ENCODE measurements around the gene SEMA6B.
"Not testable (repeated sequence)": the region's sequence is repeated elsewhere in the genome, so short reads cannot be mapped to it uniquely, and the experiment has no call there.

Gene SEMA6B

DNA sequence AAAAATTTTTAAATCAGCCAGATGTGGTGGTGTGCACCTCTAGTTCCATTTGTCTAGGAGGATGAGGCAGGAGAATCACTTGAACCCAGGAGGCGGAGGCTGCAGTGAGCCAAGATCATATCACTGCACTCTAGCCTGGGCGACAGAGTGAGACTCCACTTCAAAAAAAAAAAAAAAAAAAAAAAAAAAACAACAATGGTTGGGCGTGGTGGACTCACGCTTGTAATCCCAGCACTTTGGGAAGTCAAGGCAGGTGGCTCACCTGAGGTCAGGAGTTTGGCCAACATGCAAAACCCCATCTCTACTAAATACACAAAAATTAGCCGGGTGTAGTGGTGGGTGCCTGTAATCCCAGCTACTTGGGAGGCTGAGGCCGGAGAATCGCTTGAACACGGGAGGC lies 32.1 kb downstream of the SEMA6B start:
- H3K36me3 ChIP-seq (ENCODE audit: control insufficient read depth in 2 of 2, insufficient read depth in 2 of 2, low read length in 2 of 2); H3K4me1 ChIP-seq (ENCODE audit: control insufficient read depth in 2 of 2, insufficient read depth in 2 of 2, low read length in 2 of 2); H3K4me3 ChIP-seq (ENCODE audit: low read length in 2 of 2): not testable (repeated sequence)

DNA sequence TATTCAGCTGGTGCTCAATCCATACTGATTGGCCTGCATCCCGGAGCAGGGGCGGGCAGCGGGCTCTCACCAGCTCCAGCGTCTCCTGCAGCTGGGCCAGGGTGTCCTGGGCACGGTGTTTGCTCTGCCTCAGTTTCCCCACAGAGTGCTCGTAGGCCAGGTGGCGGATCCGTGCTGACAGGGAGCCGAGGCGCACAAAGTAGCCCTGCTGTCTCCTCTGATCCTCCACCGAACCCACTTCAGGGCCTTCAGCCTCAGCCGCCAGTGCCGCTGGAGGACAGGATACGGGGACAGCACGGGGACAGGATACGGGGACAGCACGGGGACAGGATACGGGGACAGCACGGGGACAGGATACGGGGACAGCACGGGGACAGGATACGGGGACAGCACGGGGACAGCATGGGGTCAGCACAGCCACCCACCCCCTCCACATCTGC lies 33.9 kb downstream of the SEMA6B start:
- H3K9ac ChIP-seq (ENCODE audit: low read depth in 1 of 2, low read length in 2 of 2) = no peak overlapping the region
- no peak overlapping the region for H3K4me3 ChIP-seq (ENCODE audit: low read length in 2 of 2)
- H3K36me3 ChIP-seq (ENCODE audit: control insufficient read depth in 2 of 2, insufficient read depth in 2 of 2, low read length in 2 of 2) = no peaks in the 10 kb centered on the region
- H3K4me1 ChIP-seq (ENCODE audit: control insufficient read depth in 2 of 2, insufficient read depth in 2 of 2, low read length in 2 of 2) = no peaks in the 10 kb centered on the region
- H3K27ac ChIP-seq (ENCODE audit: low read depth in 2 of 2, low read length in 2 of 2) = no peak overlapping the region
- H3K9me3 ChIP-seq (ENCODE audit: control insufficient read depth in 2 of 2, low read length in 2 of 2) = no peaks in the 10 kb centered on the region
- H3K27me3 ChIP-seq (ENCODE audit: control insufficient read depth in 2 of 2, insufficient read depth in 2 of 2, low read length in 2 of 2) = no peaks in the 10 kb centered on the region

More for the DNA sequence above, 32.1 kb downstream of the SEMA6B start:
- H3K27ac ChIP-seq (ENCODE audit: low read depth in 2 of 2, low read length in 2 of 2); H3K9ac ChIP-seq (ENCODE audit: low read depth in 1 of 2, low read length in 2 of 2); H3K9me3 ChIP-seq (ENCODE audit: control insufficient read depth in 2 of 2, low read length in 2 of 2); H3K27me3 ChIP-seq (ENCODE audit: control insufficient read depth in 2 of 2, insufficient read depth in 2 of 2, low read length in 2 of 2): not testable (repeated sequence)

DNA sequence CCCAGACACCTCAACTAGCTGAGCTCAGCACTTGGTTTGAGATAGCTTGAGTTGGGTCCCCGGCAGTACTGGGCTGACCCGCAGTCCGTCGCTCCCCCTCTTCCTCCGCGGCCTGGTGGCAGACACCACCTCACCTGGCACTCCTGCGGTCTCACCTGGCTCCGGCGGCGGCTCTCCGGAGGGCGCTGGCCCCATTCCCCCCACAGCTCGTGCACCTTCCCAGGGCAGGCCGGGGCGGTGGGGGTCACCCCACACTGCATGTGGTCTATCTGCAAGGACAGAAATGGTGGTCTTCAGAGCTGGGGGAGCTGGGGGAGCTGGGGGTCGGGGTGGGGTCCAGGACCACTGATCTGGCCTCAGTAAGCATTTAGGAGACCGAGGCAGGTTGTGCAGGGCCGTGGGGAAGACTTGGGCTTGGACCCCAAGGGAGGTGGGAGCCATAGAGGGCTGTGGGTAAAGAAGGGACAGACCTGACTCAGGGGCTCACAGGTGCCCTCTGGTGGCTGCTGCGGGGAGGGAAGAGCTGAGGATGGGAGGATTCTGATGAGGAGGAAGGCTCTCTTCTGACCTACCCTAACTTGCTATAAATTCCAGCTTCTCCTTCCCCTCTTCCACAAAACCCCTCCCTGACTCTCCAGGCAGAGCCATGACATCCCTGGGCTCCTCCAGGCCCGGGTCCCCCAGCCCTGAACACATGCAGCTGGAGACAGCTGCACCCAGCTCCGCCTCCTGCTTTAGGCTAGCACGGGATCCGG lies 34.5 kb downstream of the SEMA6B start:
- Histone ChIP-seq H3K27me3 (ENCODE audit: control insufficient read depth in 2 of 2, insufficient read depth in 2 of 2, low read length in 2 of 2) (no peaks in the 10 kb centered on the region), H3K27ac (ENCODE audit: low read depth in 2 of 2, low read length in 2 of 2) (no peak overlapping the region), H3K9ac (ENCODE audit: low read depth in 1 of 2, low read length in 2 of 2) (no peak overlapping the region), H3K9me3 (ENCODE audit: control insufficient read depth in 2 of 2, low read length in 2 of 2) (no peaks in the 10 kb centered on the region), H3K36me3 (ENCODE audit: control insufficient read depth in 2 of 2, insufficient read depth in 2 of 2, low read length in 2 of 2) (no peaks in the 10 kb centered on the region), H3K4me1 (ENCODE audit: control insufficient read depth in 2 of 2, insufficient read depth in 2 of 2, low read length in 2 of 2) (no peaks in the 10 kb centered on the region), H3K4me3 (ENCODE audit: low read length in 2 of 2) (no peak overlapping the region)

DNA sequence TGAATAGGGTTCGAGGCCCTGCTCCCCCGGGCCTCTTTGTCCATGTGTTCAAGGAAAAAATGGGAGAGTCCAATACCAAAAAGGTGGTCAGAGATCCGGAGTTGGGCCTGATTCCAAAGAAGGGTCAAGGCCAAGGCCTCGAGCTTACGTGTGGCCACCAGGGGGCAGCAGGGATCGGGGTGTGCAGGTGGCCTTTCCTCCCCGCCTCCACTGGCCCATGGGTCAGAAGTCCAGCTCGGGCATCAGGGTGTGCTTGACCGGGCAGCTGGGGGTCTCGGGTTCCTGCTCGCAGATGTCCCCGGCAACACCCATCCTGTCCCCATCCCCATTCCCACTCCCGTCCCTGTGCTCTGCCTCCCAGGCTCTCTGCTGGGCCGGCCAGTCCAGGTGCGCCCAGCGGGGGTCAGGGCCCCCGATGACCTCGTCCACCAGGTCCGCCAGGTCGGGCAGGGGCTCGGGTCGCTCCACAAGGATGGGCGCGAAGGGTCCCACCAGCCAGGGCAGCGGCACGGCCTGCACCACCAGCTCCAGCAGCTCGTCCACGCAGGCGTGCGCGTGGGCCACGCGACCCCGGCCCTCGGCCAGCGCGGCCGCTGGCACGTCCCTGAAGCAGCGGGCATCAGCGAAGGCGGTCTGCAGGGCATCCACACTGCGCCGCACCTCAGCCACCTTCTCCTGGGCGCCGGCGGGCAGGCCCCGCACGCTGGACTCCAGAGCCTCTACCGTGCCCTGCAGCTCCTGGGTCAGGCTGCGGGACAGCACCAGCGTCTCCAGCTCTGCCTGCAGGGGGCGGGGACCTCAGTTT lies 36.0 kb downstream of the SEMA6B start:
- no peaks in the 10 kb centered on the region for H3K4me1 ChIP-seq (ENCODE audit: control insufficient read depth in 2 of 2, insufficient read depth in 2 of 2, low read length in 2 of 2)
- no peaks in the 10 kb centered on the region for H3K27me3 ChIP-seq (ENCODE audit: control insufficient read depth in 2 of 2, insufficient read depth in 2 of 2, low read length in 2 of 2)
- H3K27ac ChIP-seq (ENCODE audit: low read depth in 2 of 2, low read length in 2 of 2) = no peak overlapping the region
- H3K36me3 ChIP-seq (ENCODE audit: control insufficient read depth in 2 of 2, insufficient read depth in 2 of 2, low read length in 2 of 2) = no peaks in the 10 kb centered on the region
- no peaks in the 10 kb centered on the region for H3K9me3 ChIP-seq (ENCODE audit: control insufficient read depth in 2 of 2, low read length in 2 of 2)
- no peak overlapping the region for H3K4me3 ChIP-seq (ENCODE audit: low read length in 2 of 2)
- H3K9ac ChIP-seq (ENCODE audit: low read depth in 1 of 2, low read length in 2 of 2) = no peak overlapping the region

DNA sequence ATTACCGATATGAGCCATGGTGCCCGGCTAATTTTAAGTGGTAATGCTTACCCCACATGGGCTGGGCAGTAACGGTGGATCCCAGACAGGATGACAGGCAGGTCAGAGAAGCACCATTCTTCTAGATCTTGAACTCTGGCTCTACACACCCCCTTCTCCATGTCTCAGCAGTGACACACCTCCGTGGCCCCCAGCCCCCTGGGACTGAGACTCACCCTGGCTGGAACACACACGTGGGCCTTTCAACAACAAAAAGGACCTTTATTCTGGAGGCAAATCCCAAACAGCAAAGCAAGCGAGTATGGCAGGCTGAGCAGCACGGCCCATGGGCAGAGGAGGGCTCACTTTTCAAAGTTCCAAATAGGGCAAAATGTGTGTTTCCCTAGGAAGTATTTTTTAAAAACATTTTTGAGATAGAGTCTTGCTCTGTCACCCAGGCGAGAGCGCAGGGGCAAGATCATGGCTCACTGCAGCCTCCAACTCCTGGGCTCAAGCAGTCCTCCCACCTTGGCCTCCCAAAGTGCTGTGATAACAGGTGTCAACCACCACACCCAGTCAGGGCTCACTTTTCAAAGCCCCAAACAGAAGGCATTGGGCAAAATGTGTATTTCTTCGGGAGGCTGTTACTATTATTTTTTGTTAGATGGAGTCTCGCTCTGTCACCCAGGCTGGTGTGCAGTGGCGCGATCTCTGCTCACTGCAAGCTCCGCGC lies 37.0 kb downstream of the SEMA6B start:
- Histone ChIP-seq H3K4me3 (ENCODE audit: low read length in 2 of 2) (no peak overlapping the region), H3K27me3 (ENCODE audit: control insufficient read depth in 2 of 2, insufficient read depth in 2 of 2, low read length in 2 of 2) (no peaks in the 10 kb centered on the region), H3K27ac (ENCODE audit: low read depth in 2 of 2, low read length in 2 of 2) (no peak overlapping the region), H3K36me3 (ENCODE audit: control insufficient read depth in 2 of 2, insufficient read depth in 2 of 2, low read length in 2 of 2) (no peaks in the 10 kb centered on the region), H3K4me1 (ENCODE audit: control insufficient read depth in 2 of 2, insufficient read depth in 2 of 2, low read length in 2 of 2) (no peaks in the 10 kb centered on the region), H3K9ac (ENCODE audit: low read depth in 1 of 2, low read length in 2 of 2) (no peak overlapping the region), H3K9me3 (ENCODE audit: control insufficient read depth in 2 of 2, low read length in 2 of 2) (no peaks in the 10 kb centered on the region)

DNA sequence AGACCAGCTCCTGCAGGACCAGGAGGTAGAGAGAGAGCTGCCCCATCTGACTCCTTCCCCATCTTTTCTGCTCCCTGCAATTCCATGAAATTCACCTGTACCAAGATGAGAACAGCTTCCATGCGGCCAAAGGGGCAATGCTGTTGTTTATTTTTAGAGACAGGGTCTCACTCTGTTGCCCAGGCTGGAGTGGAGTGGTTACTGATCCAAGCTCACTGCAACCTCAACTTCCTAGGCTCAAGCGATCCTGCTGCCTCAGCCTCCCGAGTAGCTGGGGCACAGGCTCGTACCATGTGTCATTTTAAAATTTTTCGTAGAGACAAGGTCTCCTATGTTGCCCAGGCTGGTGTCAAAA lies 37.6 kb downstream of the SEMA6B start:
- H3K27me3 ChIP-seq (ENCODE audit: control insufficient read depth in 2 of 2, insufficient read depth in 2 of 2, low read length in 2 of 2) = no peaks in the 10 kb centered on the region
- H3K9me3 ChIP-seq (ENCODE audit: control insufficient read depth in 2 of 2, low read length in 2 of 2) = no peaks in the 10 kb centered on the region
- no peak overlapping the region for H3K27ac ChIP-seq (ENCODE audit: low read depth in 2 of 2, low read length in 2 of 2)
- H3K9ac ChIP-seq (ENCODE audit: low read depth in 1 of 2, low read length in 2 of 2) = no peak overlapping the region
- H3K36me3 ChIP-seq (ENCODE audit: control insufficient read depth in 2 of 2, insufficient read depth in 2 of 2, low read length in 2 of 2) = no peaks in the 10 kb centered on the region
- H3K4me1 ChIP-seq (ENCODE audit: control insufficient read depth in 2 of 2, insufficient read depth in 2 of 2, low read length in 2 of 2) = no peaks in the 10 kb centered on the region
- no peak overlapping the region for H3K4me3 ChIP-seq (ENCODE audit: low read length in 2 of 2)

DNA sequence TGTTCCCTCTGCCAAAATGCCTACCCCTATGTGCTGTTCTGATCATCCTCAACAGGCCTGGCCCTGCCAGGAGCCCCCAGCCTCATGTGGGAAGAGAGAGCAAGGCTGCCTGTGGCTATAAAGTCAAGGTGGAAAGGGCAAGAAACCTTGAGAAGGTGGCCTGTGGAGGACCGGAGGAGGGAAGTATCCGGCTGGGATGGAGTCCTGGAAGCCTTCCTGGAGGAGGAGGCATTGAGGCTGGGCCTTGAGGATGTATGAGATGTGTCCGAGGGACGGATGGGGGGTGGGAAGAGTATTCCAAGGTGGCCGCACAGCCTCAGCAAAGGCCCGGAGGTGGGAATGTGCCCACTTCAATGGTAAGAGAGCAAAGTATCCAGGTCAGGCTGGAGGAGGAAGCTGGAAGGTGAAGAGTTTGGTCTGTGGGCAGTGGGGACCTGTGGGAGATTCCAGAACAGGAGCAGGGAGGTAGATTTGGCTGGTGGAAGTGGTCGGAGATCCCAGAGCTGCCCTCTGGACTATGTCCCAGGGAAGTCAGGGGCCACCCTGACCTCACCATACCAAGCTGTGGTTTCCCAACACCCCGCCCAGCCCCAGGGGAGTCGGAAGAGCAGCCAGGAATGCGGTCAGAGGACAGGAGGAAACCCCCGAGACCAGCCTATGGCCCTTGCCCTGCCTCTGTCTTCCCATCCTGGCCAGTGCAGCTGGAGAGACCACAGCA lies 38.2 kb downstream of the SEMA6B start:
- H3K4me3 ChIP-seq (ENCODE audit: low read length in 2 of 2) = no peak overlapping the region
- no peak overlapping the region for H3K27ac ChIP-seq (ENCODE audit: low read depth in 2 of 2, low read length in 2 of 2)
- H3K9me3 ChIP-seq (ENCODE audit: control insufficient read depth in 2 of 2, low read length in 2 of 2) = no peaks in the 10 kb centered on the region
- H3K36me3 ChIP-seq (ENCODE audit: control insufficient read depth in 2 of 2, insufficient read depth in 2 of 2, low read length in 2 of 2) = no peaks in the 10 kb centered on the region
- H3K27me3 ChIP-seq (ENCODE audit: control insufficient read depth in 2 of 2, insufficient read depth in 2 of 2, low read length in 2 of 2) = no peaks in the 10 kb centered on the region
- H3K9ac ChIP-seq (ENCODE audit: low read depth in 1 of 2, low read length in 2 of 2) = no peak overlapping the region
- no peaks in the 10 kb centered on the region for H3K4me1 ChIP-seq (ENCODE audit: control insufficient read depth in 2 of 2, insufficient read depth in 2 of 2, low read length in 2 of 2)

DNA sequence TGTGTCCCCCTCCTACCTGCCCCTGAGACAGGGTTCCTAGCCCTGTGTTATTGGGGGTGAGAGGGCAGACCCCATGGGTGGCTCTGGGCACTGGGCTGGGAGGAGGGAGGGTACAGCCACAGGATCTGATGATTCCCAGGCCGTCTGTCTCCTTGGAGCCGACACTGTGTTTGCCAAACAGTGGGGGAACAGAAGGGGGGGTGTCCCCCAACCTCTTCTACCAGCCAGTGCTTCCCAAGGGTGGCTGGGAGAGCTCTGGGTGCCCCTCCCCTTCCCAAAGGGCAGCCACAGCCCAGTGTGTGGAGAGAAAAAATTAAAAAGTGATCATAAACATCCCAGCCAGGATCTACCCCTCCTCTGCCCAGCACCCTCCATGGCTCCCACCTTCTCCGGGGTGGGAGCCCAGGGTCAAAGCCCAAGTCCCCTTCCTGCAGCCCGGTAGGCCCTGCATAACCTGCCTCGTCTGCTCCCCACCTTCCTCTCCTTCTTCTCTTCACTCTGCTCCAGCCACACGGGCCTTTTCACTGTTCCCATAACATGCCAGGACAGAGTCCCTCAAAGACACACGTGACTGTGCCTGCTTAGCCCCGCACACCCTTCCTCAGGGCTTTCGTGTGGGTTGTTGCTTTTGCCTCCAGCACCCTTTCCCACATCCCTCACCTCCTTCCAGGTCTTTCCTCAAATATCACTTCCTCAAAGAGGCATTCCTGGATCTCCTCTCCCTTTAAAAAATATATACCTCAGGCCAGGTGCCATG lies 39.8 kb downstream of the SEMA6B start:
- Histone ChIP-seq H3K27ac (ENCODE audit: low read depth in 2 of 2, low read length in 2 of 2) (peak overlapping the region in 1 of 2 donors; percentile 72), H3K36me3 (ENCODE audit: control insufficient read depth in 2 of 2, insufficient read depth in 2 of 2, low read length in 2 of 2) (no peaks in the 10 kb centered on the region), H3K4me1 (ENCODE audit: control insufficient read depth in 2 of 2, insufficient read depth in 2 of 2, low read length in 2 of 2) (no peaks in the 10 kb centered on the region), H3K4me3 (ENCODE audit: low read length in 2 of 2) (no peak overlapping the region), H3K9ac (ENCODE audit: low read depth in 1 of 2, low read length in 2 of 2) (no peak overlapping the region), H3K9me3 (ENCODE audit: control insufficient read depth in 2 of 2, low read length in 2 of 2) (no peaks in the 10 kb centered on the region), H3K27me3 (ENCODE audit: control insufficient read depth in 2 of 2, insufficient read depth in 2 of 2, low read length in 2 of 2) (no peaks in the 10 kb centered on the region)

DNA sequence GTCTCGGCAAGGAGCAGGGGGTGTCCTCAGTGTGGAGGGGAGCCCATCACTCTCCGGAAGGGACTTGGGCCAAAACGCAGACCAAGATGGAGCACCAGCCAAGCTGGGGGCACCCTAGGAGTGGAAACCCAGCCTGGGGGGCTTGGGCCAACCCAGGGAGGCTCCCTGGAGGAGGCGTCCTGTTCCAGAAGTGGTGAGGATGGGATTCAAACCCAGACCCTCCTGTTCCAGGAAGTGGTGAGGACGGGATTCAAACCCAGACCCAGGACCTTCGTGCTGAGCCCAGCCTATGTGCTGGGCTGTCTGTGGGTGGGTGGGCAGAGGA lies 40.4 kb downstream of the SEMA6B start:
- peak overlapping the region in 1 of 2 donors; percentile 2 for H3K9ac ChIP-seq (ENCODE audit: low read depth in 1 of 2, low read length in 2 of 2)
- no peaks in the 10 kb centered on the region for H3K36me3 ChIP-seq (ENCODE audit: control insufficient read depth in 2 of 2, insufficient read depth in 2 of 2, low read length in 2 of 2)
- no peaks in the 10 kb centered on the region for H3K27me3 ChIP-seq (ENCODE audit: control insufficient read depth in 2 of 2, insufficient read depth in 2 of 2, low read length in 2 of 2)
- no peak overlapping the region for H3K4me3 ChIP-seq (ENCODE audit: low read length in 2 of 2)
- no peaks in the 10 kb centered on the region for H3K4me1 ChIP-seq (ENCODE audit: control insufficient read depth in 2 of 2, insufficient read depth in 2 of 2, low read length in 2 of 2)
- H3K27ac ChIP-seq (ENCODE audit: low read depth in 2 of 2, low read length in 2 of 2) = peak overlapping the region in 1 of 2 donors; percentile 72
- no peaks in the 10 kb centered on the region for H3K9me3 ChIP-seq (ENCODE audit: control insufficient read depth in 2 of 2, low read length in 2 of 2)

Measured in mucosa of rectum (tissue), 2 donors.